Ramos (cell line): ENCODE results near the gene DUT.

Source experiments
- in situ Hi-C: fragments of 300-500 bp; cut with MboI; formaldehyde crosslinking; loops from one replicate; pipeline ENCODE4 v1.14.3; 2022; ENCODE audit warnings: low sequenced_read_pairs; ENCODE audit not compliant: unreplicated experiment

The DUT gene

GRCh38 chr15:48366584-48367312, 35.5 kb downstream of the DUT start:
- in situ Hi-C loops = no loop called here

GRCh38 chr15:48367483-48367882, 36.3 kb downstream of the DUT start:
- in situ Hi-C loops = no loop called here

- in situ Hi-C loops = no loop called here
These were observed 39.2 kb downstream of the DUT start for GRCh38 chr15:48370460-48370859.

GRCh38 chr15:48371550-48371949, 40.3 kb downstream of the DUT start:
- in situ Hi-C loops = no loop called here

GRCh38 chr15:48371961-48372360, 40.7 kb downstream of the DUT start:
- in situ Hi-C loops = no loop called here

GRCh38 chr15:48373821-48374451, 42.7 kb downstream of the DUT start:
- in situ Hi-C loops = no loop called here

GRCh38 chr15:48374472-48374871, 43.2 kb downstream of the DUT start:
- in situ Hi-C loops = no loop called here

- in situ Hi-C loops = no loop called here
These were observed 44.5 kb downstream of the DUT start for GRCh38 chr15:48375767-48376166.

- in situ Hi-C loops = no loop called here
These were observed 49.0 kb downstream of the DUT start for GRCh38 chr15:48380198-48380597.

GRCh38 chr15:48381861-48382260, 50.6 kb downstream of the DUT start:
- in situ Hi-C loops = no loop called here

- in situ Hi-C loops = no loop called here
These were observed 51.8 kb downstream of the DUT start for GRCh38 chr15:48383031-48383430.

- in situ Hi-C loops = no loop called here
These were observed 53.4 kb downstream of the DUT start for GRCh38 chr15:48384616-48385015.

GRCh38 chr15:48385031-48385830, 54.0 kb downstream of the DUT start:
- in situ Hi-C loops = no loop called here

GRCh38 chr15:48388016-48388851, 57.0 kb downstream of the DUT start:
- in situ Hi-C loops = no loop called here

- in situ Hi-C loops = no loop called here
These were observed 57.7 kb downstream of the DUT start for GRCh38 chr15:48388910-48389309.

- in situ Hi-C loops = no loop called here
These were observed 58.5 kb downstream of the DUT start for GRCh38 chr15:48389691-48390143.

GRCh38 chr15:48391950-48392349, 60.7 kb downstream of the DUT start:
- in situ Hi-C loops = no loop called here

GRCh38 chr15:48392356-48392755, 61.1 kb downstream of the DUT start:
- in situ Hi-C loops = no loop called here
